CMK (cell line): ENCODE measurements around the gene KCNQ1.

Experiments used
- DNase-seq: peaks from one replicate; pipeline ENCODE4 v3.0.0-alpha.2; 2010; ENCODE audit warnings: low read depth

Gene KCNQ1

DNA sequence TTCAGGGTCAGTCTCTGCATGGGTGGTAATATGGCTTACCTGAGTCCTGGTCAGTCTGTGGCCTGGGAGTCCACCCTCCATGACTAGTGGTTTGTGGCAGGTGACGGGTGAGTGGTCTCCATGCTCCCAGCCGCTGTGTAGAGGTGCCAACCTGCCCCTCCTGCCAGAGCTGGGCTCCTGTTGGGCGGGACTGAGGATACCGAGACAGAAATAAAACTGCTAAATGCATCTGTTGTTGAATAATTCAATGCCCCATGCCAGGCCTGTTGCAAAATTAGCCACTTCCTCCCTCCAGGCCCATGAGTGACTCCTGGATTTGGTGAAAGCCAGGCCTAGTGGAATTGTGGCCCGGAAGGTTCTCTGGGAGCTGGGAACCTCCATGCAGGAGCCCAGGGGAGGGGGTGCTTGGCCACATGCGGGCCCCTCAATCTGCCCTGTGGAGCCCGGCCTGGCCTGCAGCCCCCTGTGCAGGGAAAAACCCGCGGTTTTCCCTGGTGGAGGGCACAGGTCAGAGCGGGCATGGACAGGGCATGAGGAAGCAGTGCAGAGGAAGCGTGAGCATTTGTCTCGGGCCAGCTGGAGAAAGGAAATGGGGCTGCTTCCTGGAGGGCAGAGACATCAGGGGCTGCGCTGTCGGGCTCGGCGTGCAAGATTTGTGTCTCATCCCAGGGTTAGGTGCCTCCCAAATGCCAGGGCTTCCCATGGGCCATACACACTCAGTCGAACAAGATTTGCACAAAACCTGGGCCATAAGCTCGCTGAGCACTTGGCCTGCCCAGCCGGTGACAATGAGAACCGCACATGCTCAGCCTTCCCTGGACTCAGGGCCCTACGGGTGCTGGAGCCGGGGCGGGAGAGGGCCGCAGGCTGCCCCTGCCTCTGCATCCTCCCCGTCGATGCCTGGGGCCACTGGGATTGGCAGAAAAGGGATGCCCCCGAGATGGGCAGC lies 66.9 kb downstream of the KCNQ1 start:
- DNase-seq: no peak

DNA sequence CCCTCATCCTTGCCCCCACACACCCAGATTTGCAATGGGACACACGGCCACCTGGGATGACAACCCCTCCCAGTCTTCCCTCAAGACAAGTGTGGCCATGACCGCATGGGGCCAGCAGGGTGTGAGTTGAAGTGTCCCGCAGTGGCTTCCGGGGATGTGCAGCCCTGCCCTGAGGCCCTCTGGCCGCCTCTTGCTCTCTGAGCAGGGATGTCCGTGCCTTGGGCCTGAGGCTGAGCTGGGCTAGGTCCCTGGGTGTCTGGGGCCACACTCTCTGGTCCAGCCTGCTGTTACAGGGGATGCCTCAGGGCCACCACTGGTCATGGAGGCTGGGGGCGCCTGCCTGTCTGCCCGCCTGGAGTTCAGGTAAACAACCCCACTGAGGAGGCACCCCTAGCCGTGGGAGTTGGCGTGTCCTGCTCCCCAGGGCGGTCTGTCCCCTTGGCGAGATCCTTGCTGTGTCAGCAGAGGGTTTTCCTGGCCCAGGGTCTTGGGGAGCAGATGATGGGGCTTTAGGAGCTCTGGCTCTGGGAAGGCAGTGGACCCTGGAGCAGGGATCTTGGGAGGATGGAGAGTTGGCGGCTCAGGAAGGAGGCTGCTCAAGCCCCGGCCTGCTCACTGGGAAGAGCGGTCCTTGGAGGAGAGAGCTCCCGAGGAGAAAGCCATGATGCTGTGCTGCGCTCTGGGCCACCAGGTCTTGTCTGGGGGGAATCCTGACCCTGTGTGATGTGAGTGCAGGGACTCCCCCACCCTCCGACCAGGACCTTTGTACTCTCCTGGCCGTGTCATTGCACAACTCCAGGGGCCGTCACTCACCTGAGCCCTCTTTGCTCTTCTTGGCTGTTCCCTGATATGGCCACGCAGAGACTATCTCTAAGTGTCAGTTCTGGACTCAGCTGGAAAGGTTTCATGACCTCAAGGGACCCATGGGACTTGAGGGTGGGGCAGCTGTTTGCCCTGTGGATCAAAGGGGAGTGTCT lies 67.9 kb downstream of the KCNQ1 start:
- no peak for DNase-seq

DNA sequence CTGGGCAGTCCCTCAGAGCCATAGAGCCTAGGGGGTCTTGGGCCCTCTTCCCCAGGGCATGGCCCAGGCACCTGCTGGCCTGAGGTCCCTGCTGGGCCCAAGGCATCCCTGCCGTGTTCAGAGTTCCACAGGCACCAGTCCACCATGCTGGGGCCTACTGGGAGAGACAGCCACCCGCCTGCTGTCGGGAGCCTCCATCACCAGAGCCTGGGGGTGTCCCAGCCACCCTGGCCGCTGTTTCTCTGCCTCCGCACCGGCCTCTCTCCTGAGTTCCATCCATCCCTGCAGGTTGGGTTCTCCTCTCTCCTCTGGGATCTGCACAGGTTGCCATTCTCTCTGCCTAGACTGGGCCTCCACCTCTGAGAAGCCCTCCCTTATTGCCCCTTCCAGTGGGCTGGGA lies 68.6 kb downstream of the KCNQ1 start:
- DNase-seq: no peak

DNA sequence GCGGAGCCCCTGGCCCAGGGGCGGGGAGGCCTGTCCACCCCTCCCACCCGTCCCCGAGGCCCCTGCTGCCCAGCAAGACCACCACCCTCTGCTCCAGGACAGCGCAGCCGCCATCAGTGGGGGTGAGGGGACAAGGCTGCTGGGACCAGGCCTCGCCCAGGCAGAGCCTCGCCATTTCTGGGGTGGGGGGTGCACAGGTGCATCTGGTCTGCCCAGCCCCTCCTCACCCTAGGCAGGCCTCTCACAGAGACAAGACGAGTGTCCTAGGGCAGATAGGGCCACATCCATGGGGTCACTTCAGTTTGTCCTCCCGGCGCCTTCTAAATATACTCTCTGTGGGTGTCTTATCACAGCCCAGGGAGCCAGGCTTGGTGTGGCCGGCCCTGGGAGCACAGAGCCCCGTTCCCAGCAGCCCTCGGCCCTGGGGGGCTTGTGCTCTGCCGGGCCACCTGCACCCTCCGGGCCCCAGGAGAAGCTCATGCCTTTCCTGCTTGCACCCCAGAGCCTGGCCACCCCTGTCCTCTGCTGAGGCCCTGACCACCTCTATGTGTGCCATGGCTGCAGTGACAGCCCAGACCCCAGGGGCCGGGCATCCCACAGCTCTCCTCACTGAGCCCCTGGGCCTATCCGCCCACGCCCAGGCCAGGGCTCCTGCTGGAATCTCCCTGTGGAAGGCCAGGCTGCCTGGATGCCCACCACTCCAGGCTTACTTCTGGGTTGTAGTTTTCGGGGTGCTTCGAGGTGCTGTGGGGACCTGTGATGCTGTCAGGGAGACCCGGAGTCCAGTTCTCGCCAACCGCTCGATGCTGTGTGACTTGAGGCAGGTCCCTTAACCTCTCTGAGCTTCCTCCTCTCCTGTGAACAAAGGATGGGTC lies 70.8 kb downstream of the KCNQ1 start:
- no peak for DNase-seq

DNA sequence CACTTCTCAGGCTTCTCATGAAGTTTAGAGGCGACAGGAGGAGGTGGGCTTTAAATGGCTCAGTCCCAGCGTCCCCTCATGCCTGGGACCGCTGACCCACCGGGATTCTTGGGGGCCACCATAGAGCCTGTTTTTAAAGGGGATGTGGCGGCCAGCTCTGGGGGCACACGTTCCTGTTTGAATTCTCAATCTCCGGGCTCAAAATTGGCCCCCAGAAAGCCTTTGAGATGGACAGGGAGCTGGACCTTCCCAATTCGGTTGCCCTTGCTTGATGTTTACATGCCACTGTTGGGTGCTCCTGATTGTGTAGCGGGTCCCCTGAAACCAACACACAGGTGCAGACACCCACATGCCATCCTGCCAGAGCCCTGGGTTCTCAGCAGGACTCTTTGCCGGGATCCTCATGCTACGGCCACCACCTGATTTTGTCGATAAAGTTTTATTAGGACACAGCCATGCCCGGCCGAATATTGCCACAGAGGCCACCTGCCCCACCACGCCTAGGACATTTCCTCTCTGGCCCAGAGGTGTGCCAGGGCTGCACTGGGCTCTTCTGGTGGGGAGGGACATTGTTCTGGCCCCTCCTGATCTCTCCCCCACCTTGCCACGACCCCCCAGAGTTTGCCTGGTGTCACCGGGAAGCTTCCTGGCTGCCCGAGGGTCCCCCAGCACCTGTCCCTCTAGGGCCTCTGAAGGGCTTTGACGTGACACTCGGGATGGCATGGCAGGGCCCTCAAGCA lies 71.6 kb downstream of the KCNQ1 start:
- DNase-seq: no peak

DNA sequence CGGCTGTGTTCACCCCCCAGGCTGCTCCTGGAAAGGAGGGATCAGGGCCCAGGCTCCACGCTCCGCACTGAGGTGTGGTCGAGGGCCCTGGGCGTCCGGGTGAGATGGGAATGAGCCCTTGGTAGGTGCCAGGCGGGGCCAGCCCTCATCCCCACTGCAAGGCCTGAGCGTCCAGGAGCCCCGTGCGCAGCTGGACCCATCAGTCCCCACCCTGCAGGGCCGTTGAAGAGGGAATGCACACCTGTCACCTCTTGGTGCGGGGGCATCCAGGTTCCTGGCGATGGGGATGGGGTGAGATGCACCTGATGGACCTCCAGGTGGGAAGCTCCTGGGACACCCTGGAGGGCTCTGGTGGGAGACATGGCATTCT lies 72.2 kb downstream of the KCNQ1 start:
- no peak for DNase-seq

DNA sequence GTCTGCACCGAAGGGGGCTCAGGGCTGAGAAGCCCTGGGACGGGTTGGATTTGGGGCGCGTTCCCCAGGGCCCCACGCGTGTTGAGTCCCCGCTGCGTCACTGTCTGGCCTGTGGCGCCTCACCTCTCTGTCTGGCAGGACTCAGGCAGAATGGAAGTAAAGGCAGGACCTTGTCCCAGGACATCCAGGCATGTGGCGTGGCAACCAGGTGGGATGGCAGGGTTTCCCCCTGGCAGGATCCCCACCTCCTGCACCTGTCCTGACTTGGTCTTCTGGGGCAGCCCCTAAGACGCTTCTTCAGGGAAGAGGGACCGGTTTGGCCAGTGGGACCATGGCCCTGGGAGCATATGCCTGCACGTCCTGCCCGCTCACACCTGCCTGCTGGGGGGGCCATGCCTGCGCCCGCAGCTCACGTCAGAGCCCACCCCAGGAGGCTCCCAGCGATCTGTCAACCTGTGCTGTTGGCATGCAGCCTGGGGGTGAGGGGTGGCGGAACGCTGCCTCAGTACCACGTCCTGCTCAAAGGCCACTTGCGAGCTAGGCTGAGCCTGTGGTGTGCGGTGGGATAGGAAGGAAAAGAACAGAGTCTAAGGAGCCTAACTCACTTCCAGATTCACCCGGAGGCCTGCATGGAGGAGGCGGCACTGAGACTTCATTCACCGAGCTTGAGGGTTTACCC lies 72.7 kb downstream of the KCNQ1 start:
- no peak for DNase-seq

DNA sequence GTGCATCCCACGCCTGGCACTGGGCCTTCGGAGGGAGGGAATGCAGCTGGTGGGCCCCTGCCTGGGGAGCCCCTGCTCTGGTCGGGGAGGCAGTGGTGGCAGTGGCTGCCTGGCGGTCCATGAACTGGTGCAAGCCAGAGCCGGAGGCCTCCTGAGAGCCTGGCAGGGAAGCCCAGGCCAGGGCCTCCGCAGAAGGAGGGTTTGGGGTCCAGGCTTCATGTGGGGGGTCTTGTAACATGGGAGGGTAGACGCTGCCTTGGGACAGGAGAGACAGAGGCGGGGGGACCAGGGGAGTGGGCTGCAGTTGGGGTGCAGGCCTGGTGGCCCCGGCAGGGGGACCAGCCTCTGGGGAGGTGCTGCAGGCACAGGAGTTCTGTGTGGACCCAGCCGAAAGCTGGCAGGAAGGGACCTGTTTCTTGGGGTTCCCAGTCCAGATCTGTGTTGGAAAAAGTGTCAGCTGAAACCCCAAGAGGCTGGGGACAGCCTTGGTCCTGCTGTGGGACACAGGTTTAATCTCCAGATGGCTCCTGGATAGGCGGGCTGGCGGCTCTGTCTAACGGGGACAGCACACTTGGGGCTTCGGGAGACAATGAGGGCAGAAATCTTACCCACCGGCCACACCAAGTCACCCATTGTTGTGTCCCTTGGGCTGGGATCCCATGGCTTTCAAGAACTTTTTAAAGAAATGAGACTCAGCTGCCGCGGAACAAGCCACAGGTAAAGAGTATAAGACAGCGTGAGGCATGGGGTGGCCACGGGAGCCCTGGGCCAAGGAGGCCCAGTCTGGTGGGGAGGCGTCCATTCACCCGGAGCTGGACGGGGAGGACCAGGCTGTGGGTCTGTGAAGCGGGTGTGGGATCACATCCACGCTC lies 73.5 kb downstream of the KCNQ1 start:
- no peak for DNase-seq

DNA sequence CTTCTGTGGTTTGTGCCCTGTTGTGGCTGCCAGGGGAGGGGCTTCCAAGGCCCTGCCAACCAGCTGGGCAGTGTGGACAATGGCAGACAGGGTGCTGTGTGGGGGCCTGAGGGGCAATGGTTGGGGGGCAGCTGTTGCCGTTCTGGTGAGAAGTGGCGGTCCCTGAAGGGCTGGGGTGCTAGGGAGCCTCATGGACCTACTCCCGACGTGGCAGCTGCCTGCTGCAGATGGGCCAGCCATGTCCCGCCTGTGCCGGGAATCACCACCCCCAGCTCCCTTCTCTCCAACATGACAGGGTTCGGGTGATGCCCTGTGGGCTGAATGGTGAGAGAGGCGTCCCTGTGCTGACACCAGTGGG lies 74.2 kb downstream of the KCNQ1 start:
- DNase-seq: no peak

DNA sequence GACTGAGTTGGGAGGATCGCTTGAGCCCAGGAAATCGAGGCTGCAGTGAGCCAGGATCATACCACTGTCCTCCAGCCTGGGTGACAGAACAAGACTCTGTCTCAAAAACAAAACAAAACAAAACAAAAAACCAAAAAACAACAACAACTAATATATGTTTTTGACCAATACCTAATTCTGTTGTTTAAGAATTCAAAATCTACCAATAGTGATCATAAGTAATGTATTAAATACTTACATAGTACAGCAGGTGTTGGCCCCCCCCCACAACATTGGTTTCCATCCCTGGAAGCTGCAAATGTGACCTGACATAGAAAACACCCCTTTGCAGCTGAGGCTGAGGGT lies 74.7 kb downstream of the KCNQ1 start:
- no peak for DNase-seq

DNA sequence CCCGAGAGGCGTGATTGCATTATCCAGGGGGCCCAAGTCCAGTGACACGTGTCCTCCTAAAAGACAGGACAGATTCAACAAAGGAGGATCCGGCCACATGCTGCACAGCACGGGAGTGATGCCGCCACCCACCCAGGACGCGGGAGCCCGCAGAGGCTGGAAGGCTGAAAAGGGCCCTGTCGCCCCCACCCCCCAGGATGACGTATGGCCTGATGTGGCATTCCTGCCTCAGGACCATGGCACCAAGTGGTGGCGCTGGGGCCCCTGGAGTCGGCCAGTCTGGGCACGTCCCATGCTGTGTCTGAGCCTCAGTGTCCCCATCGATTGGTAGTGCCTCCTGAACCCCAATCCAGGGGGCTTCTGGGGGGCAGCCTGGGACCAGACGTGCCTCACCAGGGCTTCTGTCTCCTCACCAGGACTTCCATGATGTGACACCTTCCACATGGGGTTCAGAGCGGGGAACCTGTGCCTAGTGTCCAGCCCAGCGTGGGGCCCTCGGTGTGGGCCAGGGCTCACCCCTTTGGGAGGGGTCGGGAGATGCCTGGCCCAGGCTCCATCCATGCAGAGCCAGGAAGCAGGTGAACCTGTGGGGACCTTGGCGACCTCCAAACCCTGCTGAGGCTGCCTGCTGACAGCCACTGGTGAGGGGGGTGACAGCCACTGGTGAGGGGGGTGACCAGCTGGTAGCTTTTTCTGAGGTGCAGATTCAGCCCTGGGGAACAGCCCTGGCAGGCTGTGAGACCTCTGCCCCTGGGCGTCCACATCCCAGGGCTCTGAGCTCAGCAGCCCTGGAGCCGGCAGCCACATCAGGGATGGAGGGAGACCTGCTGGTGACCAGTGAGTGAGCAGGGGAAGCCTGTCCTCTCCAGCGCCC lies 75.3 kb downstream of the KCNQ1 start:
- DNase-seq: no peak

DNA sequence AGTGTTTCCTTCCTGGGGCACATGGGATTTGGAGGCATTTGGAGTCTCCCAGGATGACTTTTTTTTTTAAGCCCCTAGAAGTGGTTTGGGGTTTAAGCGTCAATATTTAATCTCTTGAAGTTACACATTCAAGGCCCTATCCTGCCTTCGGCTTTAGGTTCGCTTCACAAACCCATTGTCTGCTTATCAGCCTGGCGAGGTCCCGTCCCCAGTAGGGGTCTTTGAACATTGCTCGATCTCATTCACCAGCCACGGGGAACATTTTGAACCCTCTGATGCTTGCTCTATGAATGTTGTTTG lies 75.9 kb downstream of the KCNQ1 start:
- no peak for DNase-seq

DNA sequence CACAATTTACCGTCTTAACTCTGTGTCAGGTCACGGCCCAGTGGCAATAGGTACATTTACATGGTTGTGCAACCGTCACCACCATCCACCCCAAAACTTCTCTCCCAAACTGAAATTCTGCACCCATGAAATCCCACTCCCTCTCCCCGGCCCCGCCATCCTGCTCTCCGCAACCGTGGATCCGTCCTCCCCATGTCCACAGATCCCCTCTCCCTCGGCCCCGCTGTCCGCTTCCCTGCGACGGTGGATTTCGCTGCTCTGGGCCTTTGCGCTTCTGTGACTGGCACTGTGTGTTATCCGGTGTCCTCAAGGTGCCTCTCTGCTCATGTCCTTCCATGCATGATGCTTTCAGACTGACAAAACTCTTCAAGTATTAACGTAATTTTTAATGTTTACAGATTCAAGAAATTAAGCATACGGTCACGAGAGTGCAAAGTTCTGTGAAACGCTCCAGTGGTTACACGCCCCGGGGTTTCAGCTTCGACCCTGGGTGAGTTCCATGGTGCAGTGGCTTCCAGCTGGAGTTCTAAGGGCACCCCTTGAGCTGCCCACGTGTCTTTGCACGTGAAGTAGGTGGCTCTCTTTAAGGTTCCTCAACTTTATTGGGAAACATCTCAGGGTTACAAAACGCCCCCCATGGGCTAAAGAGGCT lies 76.4 kb downstream of the KCNQ1 start:
- no peak for DNase-seq

DNA sequence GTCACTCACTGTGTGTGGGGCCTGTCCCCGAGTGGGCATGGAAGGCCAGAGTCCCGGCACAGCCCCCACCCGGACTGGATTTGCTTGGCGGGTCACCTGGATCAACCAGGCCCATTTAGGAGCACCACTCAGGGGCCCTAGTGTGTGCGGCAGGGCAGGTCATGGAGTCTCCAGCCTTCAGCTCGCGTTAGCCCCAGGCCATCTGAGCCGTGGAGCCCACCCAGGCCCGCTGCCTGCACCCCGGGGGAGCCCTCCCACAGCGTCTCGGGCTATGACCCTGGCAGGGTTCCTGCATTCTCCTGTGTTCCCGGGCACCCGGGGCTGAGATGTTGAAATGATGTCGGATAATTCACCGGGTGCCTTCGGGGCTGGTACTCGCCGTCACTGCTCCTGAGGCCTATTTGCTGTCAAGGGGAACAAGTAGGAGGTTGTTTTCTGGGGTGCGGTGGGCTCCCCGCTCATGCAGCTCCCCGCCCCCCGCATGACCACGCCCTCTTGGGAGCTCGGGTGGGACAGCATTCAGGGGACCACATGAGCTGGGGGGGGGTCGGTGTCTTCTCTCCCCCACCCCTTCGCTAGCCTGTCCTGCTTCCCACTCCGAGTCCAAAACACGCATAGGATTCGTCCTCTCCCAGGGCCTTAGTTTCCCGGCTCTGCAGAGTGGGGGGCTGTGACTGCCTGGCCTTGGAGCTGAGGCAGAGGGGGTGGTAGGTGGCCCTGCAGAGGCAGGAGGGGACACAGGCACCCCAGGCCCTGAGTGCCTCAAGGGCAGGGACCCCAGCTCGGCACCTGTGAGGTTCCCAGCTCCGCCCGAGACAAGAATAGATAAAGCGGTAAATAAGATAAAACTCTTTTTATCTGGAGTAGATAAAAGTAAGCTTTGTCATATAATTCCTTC lies 77.2 kb downstream of the KCNQ1 start:
- DNase-seq: no peak

DNA sequence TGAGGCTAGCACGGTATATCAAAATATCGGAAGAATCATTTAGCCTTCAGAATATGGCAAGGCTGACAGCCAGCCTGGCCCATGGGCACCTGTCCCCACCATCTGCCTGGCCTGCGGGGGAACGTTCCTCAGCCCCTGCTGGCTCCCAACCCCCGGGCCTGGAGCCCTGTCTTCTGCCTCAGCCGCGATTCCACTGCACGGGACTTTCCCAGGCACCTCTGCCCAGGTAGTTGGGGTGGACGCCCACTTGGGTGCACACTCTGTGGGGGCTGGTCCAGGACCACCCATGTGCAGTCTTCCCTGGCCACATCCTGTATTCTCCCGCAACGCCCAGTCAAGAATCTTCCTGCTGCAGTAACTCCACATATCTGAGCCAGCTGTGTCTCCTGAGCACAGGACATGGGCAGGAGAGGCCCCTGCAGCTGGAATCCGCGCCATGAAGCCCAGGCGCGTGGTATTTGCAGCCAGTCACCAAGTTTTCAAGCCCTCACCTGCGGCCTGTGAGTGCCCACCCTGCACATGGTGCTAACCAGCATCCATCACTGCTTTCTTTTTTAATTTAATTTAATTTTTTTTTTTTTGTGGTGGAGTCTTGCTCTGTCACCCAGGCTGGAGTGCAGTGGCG lies 77.9 kb downstream of the KCNQ1 start:
- DNase-seq: no peak

DNA sequence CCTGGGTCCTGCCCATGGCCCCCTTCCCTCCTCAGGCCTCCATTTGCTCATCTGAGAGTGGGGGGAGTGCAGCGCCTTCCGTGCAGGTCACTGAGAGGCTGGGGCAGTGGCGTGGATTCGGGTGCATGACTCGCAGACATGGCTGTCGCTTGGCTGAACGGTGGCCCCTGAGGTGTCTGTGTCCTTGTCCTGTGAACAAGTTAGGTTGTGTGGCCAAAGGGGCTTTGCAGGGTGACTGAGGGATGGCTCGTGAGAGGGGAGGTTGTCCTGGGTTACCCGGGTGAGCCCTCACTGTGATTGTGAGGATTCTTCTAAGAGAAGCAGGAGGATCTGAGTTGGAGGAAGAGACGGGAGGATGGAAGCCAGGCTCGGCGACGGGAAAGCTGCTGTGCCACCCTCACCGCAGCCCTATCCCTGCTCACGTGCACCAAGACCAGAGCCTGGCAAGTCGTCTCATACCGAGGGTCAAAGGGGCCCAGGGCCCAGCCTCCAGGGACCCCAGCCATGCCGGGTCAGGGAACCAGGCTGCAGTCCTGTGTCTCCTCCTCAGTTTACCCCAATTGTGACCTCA lies 79.1 kb downstream of the KCNQ1 start:
- DNase-seq: no peak
